Keratinocyte (primary cell): ENCODE results near the gene XCL2. TPM values are rescaled to one million over a fixed set of nuclear protein-coding genes. Genes with fewer than 3 reads are reported as not detected.

Experiments used
- DNase-seq: peaks from one replicate; pipeline ENCODE4 v3.0.0-alpha.2; 2011; ENCODE audit warnings: low read depth, missing footprints, low spot score
- FAIRE-seq: peaks from 2 replicates; lab custom pipeline; 2011; peaks lifted over from hg19 to GRCh38; lab: Jason Lieb, UNC
- H2AFZ ChIP-seq: 2 replicates; pipeline ENCODE4 v1.6.0; 2012; ENCODE audit warnings: low read length, control low read depth, inconsistent platforms; ENCODE audit not compliant: control insufficient read depth
- H3K27ac ChIP-seq: 2 replicates; pipeline ENCODE4 v1.5.1; 2011; ENCODE audit warnings: low read length; ENCODE audit not compliant: control insufficient read depth, insufficient read depth
- H3K27me3 ChIP-seq: 3 replicates; pipeline ENCODE4 v1.6.0; 2011; ENCODE audit warnings: low read length; ENCODE audit not compliant: control insufficient read depth, insufficient read depth; ENCODE audit errors: extremely low read depth
- H3K36me3 ChIP-seq, 2 experiments: 2 replicates in 1 of 2; 3 replicates in 1 of 2; pipeline ENCODE4 v1.5.1; 2011; ENCODE audit warnings: low read length in 2 of 2, mild to moderate bottlenecking in 1 of 2; ENCODE audit not compliant: control insufficient read depth in 2 of 2, insufficient read depth in 2 of 2; ENCODE audit errors: extremely low read depth in 1 of 2
- H3K4me1 ChIP-seq: 3 replicates; pipeline ENCODE4 v1.5.1; 2011; ENCODE audit warnings: low read length; ENCODE audit not compliant: control insufficient read depth, insufficient read depth; ENCODE audit errors: extremely low read depth
- H3K4me2 ChIP-seq: 3 replicates; pipeline ENCODE4 v1.6.0; 2011; ENCODE audit warnings: low read depth, low read length; ENCODE audit not compliant: control insufficient read depth, insufficient read depth; ENCODE audit errors: extremely low read depth
- H3K4me3 ChIP-seq, 3 experiments: fragments of 200-600 bp in 1 of 3; sonication (generic) in 1 of 3; 2 replicates in 2 of 3; 3 replicates in 1 of 3; pipeline ENCODE4 v1.5.1; 2011 to 2016; ENCODE audit warnings: low read length in 3 of 3, mild to moderate bottlenecking in 3 of 3, control low read depth in 2 of 3, inconsistent platforms in 1 of 3, low read depth in 1 of 3, mixed read lengths in 1 of 3, mixed run types in 1 of 3, moderate library complexity in 1 of 3; ENCODE audit not compliant: control insufficient read depth in 2 of 3, insufficient read depth in 2 of 3; ENCODE audit errors: extremely low read depth in 1 of 3
- H3K79me2 ChIP-seq: 2 replicates; pipeline ENCODE4 v1.6.0; 2012; ENCODE audit warnings: low read length; ENCODE audit not compliant: control insufficient read depth, insufficient read depth
- H3K9ac ChIP-seq: 3 replicates; pipeline ENCODE4 v1.6.0; 2011; ENCODE audit warnings: low read length; ENCODE audit not compliant: control insufficient read depth, insufficient read depth; ENCODE audit errors: extremely low read depth
- H3K9me1 ChIP-seq: 3 replicates; pipeline ENCODE4 v1.6.0; 2011; ENCODE audit warnings: low read length; ENCODE audit not compliant: control insufficient read depth, insufficient read depth; ENCODE audit errors: extremely low read depth
- H3K9me3 ChIP-seq: 2 replicates; pipeline ENCODE4 v1.5.1; 2012; ENCODE audit warnings: low read depth, low read length; ENCODE audit not compliant: control insufficient read depth
- H4K20me1 ChIP-seq: 3 replicates; pipeline ENCODE4 v1.6.0; 2011; ENCODE audit warnings: low read length; ENCODE audit not compliant: control insufficient read depth, insufficient read depth; ENCODE audit errors: extremely low read depth
- CTCF ChIP-seq, 3 experiments: IDR thresholded peaks in 1 of 3; conservative IDR thresholded peaks in 1 of 3; optimal IDR thresholded peaks in 1 of 3; 2 replicates in 2 of 3; 3 replicates in 1 of 3; pipeline versions ENCODE3 to v1.5.1; 2011; ENCODE audit warnings: low read length in 3 of 3, mild to moderate bottlenecking in 3 of 3, moderate library complexity in 2 of 3, control low read depth in 1 of 3, inconsistent platforms in 1 of 3; ENCODE audit not compliant: insufficient read depth in 2 of 3; ENCODE audit errors: extremely low read depth in 1 of 3
- EZH2 ChIP-seq: IDR thresholded peaks from one replicate; pipeline ENCODE4 v1.6.1; 2012; ENCODE audit warnings: inconsistent platforms, mild to moderate bottlenecking, low read length, moderate library complexity
- dilution Hi-C: fragments of 300-500 bp; cut with MboI; formaldehyde crosslinking; loops from one replicate; pipeline ENCODE4 v1.7.0; 2020; ENCODE audit warnings: low sequenced_read_pairs; ENCODE audit not compliant: extremely low pct_ligation_motif_present
- polyA plus RNA-seq, 5 experiments: library from polyadenylated mRNA; depleted of rRNA in 3 of 5; stranded (reverse) in 3 of 5; stranded (forward) in 1 of 5; unstranded in 1 of 5; fragments of >200 nt; gene quantifications; 1 replicate in 1 of 5; 2 replicates in 3 of 5; 3 replicates in 1 of 5; pipeline versions ENCODE4 v1.2.1 to v1.2.3, GENCODE V29; 2011 to 2012; ENCODE audit warnings: missing spikeins in 2 of 5, low read depth in 1 of 5, low replicate concordance in 1 of 5

XCL2 gene
- polyA plus RNA-seq, 1 donor (not counting 4 experiments of a cell fraction or from before 2014, with no cell fraction given) = not detected

- dilution Hi-C loops = no loop called here
- H3K4me2 ChIP-seq = no peak overlapping the region
- H4K20me1 ChIP-seq = no peaks in the 10 kb centered on the region
- no peaks in the 10 kb centered on the region for H3K79me2 ChIP-seq
- H2AFZ ChIP-seq = no peak overlapping the region
- no peak for TF ChIP-seq EZH2
- no peak for TF ChIP-seq CTCF (optimal IDR thresholded peaks at IDR 0.05 in 1 of 3, IDR thresholded peaks at IDR 0.05 in 1 of 3, conservative IDR thresholded peaks at IDR 0.05 in 1 of 3; ENCODE audit: extremely low read depth in 1 of 3, insufficient read depth in 2 of 3, low read length in 3 of 3)
- H3K9ac ChIP-seq = no peak overlapping the region
- H3K9me3 ChIP-seq = no peaks in the 10 kb centered on the region
- FAIRE-seq (no peak), DNase-seq (no peak)
- no peaks in the 10 kb centered on the region for H3K4me1 ChIP-seq
- H3K36me3 ChIP-seq = no peaks in the 10 kb centered on the region
- no peak overlapping the region for H3K27ac ChIP-seq
- H3K4me3 ChIP-seq = no peak overlapping the region
- no peaks in the 10 kb centered on the region for H3K27me3 ChIP-seq
- no peaks in the 10 kb centered on the region for H3K9me1 ChIP-seq
Measured at GRCh38 chr1:168498159-168498631, 45.6 kb downstream of the XCL2 start.

GRCh38 chr1:168497376-168497950 lies 46.3 kb downstream of the XCL2 start:
- Histone ChIP-seq H3K9me1 (no peaks in the 10 kb centered on the region), H3K4me1 (no peaks in the 10 kb centered on the region), H3K4me2 (no peak overlapping the region), H3K9me3 (no peaks in the 10 kb centered on the region), H3K27ac (no peak overlapping the region), H3K9ac (no peak overlapping the region), H2AFZ (no peak overlapping the region), H3K79me2 (no peaks in the 10 kb centered on the region), H3K4me3 (no peak overlapping the region), H3K27me3 (no peaks in the 10 kb centered on the region), H3K36me3 (no peaks in the 10 kb centered on the region), H4K20me1 (no peaks in the 10 kb centered on the region)
- no peak for DNase-seq
- no peak for TF ChIP-seq CTCF (optimal IDR thresholded peaks at IDR 0.05 in 1 of 3, IDR thresholded peaks at IDR 0.05 in 1 of 3, conservative IDR thresholded peaks at IDR 0.05 in 1 of 3; ENCODE audit: extremely low read depth in 1 of 3, insufficient read depth in 2 of 3, low read length in 3 of 3)
- TF ChIP-seq EZH2 = no peak
- dilution Hi-C loops = no loop called here
- FAIRE-seq = no peak
